Measurements from ENCODE around the gene LYRM2.

GRCh38 chr6:89619567-89619966 lies 19.0 kb downstream of the LYRM2 start:
- TF ChIP-seq CTCF (IDR thresholded peaks at IDR 0.05) = no peak
- no peak for TF ChIP-seq POLR2A (IDR thresholded peaks at IDR 0.05)

Measured in right lobe of liver (tissue), 4 donors.